Esophagus squamous epithelium (tissue), 4 donors: Measurements from ENCODE around the gene ZNF71.

Source experiments
- CTCF ChIP-seq, 6 experiments: fragments of 450-650 bp in 4 of 6; fragments of 200-600 bp in 2 of 6; sonication (generic) in 2 of 6; IDR thresholded peaks; one replicate each; pipeline ENCODE4 v1.5.1; 2016 to 2019; ENCODE audit warnings: antibody characterized with exemption in 6 of 6, mild to moderate bottlenecking in 4 of 6, moderate library complexity in 4 of 6
- POLR2A ChIP-seq, 4 donors: fragments of 450-650 bp; IDR thresholded peaks; one replicate each; pipeline ENCODE4 v1.6.1; 2017; ENCODE audit warnings: antibody characterized with exemption in 4 of 4, mild to moderate bottlenecking in 4 of 4, moderate library complexity in 3 of 4

- TF ChIP-seq CTCF (IDR thresholded peaks at IDR 0.05), result no peak
- TF ChIP-seq POLR2A (IDR thresholded peaks at IDR 0.05), result no peak
These were observed 48.4 kb downstream of the ZNF71 start for GRCh38 chr19:56643460-56643955.
